WTC11 (cell line): ENCODE data around the gene KCNC2. TPM values are rescaled to one million over a fixed set of nuclear protein-coding genes. Genes with fewer than 3 reads are reported as not detected.

Experiments used
- ATAC-seq: fragments of 200-7000 bp; cut with Tn5 transposase; 2 replicates; pipeline ENCODE4 v1.10.0; 2021; ENCODE audit warnings: mild to moderate bottlenecking, moderate library complexity
- CTCF ChIA-PET: fragments of 300-600 bp; sonication (Branson Sonifier 250); formaldehyde crosslinking; loops from one replicate; lab custom pipeline; 2021; ENCODE audit warnings: antibody characterized with exemption; lab: Charles Lee
- POLR2A ChIA-PET: fragments of 350-600 bp; sonication (Branson Sonifier 250); formaldehyde crosslinking; loops from one replicate; lab custom pipeline; 2021; ENCODE audit warnings: antibody characterized with exemption; lab: Charles Lee
- DNase-seq: peaks from one replicate; pipeline ENCODE4 v3.0.0; 2021; ENCODE audit warnings: low spot score
- H3K27ac Mint-ChIP-seq: 2 replicates; pipeline ENCODE4 v1.8.0; 2021; ENCODE audit warnings: mixed read lengths
- H3K27me3 Mint-ChIP-seq: 2 replicates; pipeline ENCODE4 v1.8.0; 2021; ENCODE audit warnings: low read depth, mild to moderate bottlenecking, moderate library complexity, mixed read lengths
- H3K36me3 Mint-ChIP-seq: 2 replicates; pipeline ENCODE4 v1.8.0; 2021; ENCODE audit warnings: mixed read lengths
- H3K4me1 Mint-ChIP-seq: 2 replicates; pipeline ENCODE4 v1.8.0; 2022; ENCODE audit warnings: mixed read lengths
- H3K4me3 Mint-ChIP-seq: 2 replicates; pipeline ENCODE4 v1.8.0; 2021; ENCODE audit warnings: mild to moderate bottlenecking, moderate library complexity, mixed read lengths
- H3K9me3 Mint-ChIP-seq: 2 replicates; pipeline ENCODE4 v1.8.0; 2021; ENCODE audit warnings: mixed read lengths
- AR ChIP-seq: fragments of 250-450 bp; sonication (Bioruptor Pico); IDR thresholded peaks from 2 replicates; pipeline ENCODE4 v1.9.0; 2021; ENCODE audit warnings: mild to moderate bottlenecking
- ATF3 ChIP-seq: sonication (generic); formaldehyde crosslinking; conservative IDR thresholded peaks from 2 replicates; pipeline ENCODE4 v1.8.1; 2022; ENCODE audit warnings: mild to moderate bottlenecking, missing genetic modification reagents
- ATF6 ChIP-seq: sonication (generic); formaldehyde crosslinking; IDR thresholded peaks from 2 replicates; pipeline ENCODE4 v1.8.1; 2023; ENCODE audit warnings: mild to moderate bottlenecking, missing genetic modification reagents
- CBFB ChIP-seq: sonication (generic); formaldehyde crosslinking; IDR thresholded peaks from 2 replicates; pipeline ENCODE4 v1.8.1; 2022; ENCODE audit warnings: mild to moderate bottlenecking, low read depth, missing genetic modification reagents
- ERG ChIP-seq: fragments of 250-450 bp; sonication (Bioruptor Pico); IDR thresholded peaks from 2 replicates; pipeline ENCODE4 v1.8.0; 2021; ENCODE audit warnings: mild to moderate bottlenecking
- FOXP4 ChIP-seq: sonication (generic); formaldehyde crosslinking; IDR thresholded peaks from 2 replicates; pipeline ENCODE4 v1.8.0; 2022; ENCODE audit warnings: mild to moderate bottlenecking, missing genetic modification reagents
- GABPB1 ChIP-seq: sonication (generic); formaldehyde crosslinking; IDR thresholded peaks from 2 replicates; pipeline ENCODE4 v1.8.1; 2023; ENCODE audit warnings: mild to moderate bottlenecking, missing genetic modification reagents
- IRF1 ChIP-seq: sonication (generic); formaldehyde crosslinking; IDR thresholded peaks from 2 replicates; pipeline ENCODE4 v1.8.0; 2023; ENCODE audit warnings: missing genetic modification reagents
- NR1H2 ChIP-seq: sonication (generic); formaldehyde crosslinking; IDR thresholded peaks from 2 replicates; pipeline ENCODE4 v1.9.0; 2021; ENCODE audit warnings: mild to moderate bottlenecking, moderate library complexity, missing genetic modification reagents
- PRRX2 ChIP-seq: fragments of 250-450 bp; sonication (Bioruptor Pico); IDR thresholded peaks from 2 replicates; pipeline ENCODE4 v1.8.0; 2021; ENCODE audit warnings: mild to moderate bottlenecking
- RORB ChIP-seq: fragments of 250-450 bp; sonication (Bioruptor Pico); IDR thresholded peaks from 2 replicates; pipeline ENCODE4 v1.9.0; 2021; ENCODE audit warnings: mild to moderate bottlenecking
- STAT6 ChIP-seq: sonication (generic); formaldehyde crosslinking; conservative IDR thresholded peaks from 2 replicates; pipeline ENCODE4 v1.8.1; 2023; ENCODE audit warnings: mild to moderate bottlenecking, low read depth, missing genetic modification reagents, moderate library complexity
- TP53 ChIP-seq: sonication (generic); formaldehyde crosslinking; IDR thresholded peaks from 2 replicates; pipeline ENCODE4 v1.8.1; 2023; ENCODE audit warnings: mild to moderate bottlenecking, missing genetic modification reagents
- ZNF138 ChIP-seq: sonication (generic); formaldehyde crosslinking; conservative IDR thresholded peaks from 2 replicates; pipeline ENCODE4 v1.8.1; 2022; ENCODE audit warnings: mild to moderate bottlenecking, moderate library complexity, missing genetic modification reagents
- ZNF263 ChIP-seq: sonication (generic); formaldehyde crosslinking; IDR thresholded peaks from 2 replicates; pipeline ENCODE4 v1.8.1; 2022; ENCODE audit warnings: low read depth, mild to moderate bottlenecking, moderate library complexity, missing genetic modification reagents
- ZNF281 ChIP-seq: sonication (generic); formaldehyde crosslinking; IDR thresholded peaks from 2 replicates; pipeline ENCODE4 v1.8.0; 2023; ENCODE audit warnings: mild to moderate bottlenecking, missing genetic modification reagents
- ZNF317 ChIP-seq: sonication (generic); formaldehyde crosslinking; IDR thresholded peaks from 2 replicates; pipeline ENCODE4 v1.8.1; 2023; ENCODE audit warnings: low read depth, mild to moderate bottlenecking, moderate library complexity, missing genetic modification reagents, borderline replicate concordance
- ZNF416 ChIP-seq: fragments of 250-450 bp; sonication (Bioruptor Pico); IDR thresholded peaks from 2 replicates; pipeline ENCODE4 v1.9.0; 2021; ENCODE audit warnings: mild to moderate bottlenecking, inconsistent platforms
- total RNA-seq: library from RNA; stranded (reverse); gene quantifications from 3 replicates; pipeline ENCODE4 v1.2.3, GENCODE V29; 2021

Gene KCNC2
- total RNA-seq, 1 experiment from 2014 or later, result not detected

- TF ChIP-seq ATF6 (CRISPR knock-in tag) (no peak), ZNF317 (CRISPR knock-in tag) (no peak), RORB (CRISPR knock-in tag) (no peak), ZNF416 (CRISPR knock-in tag) (no peak), ATF3 (CRISPR knock-in tag) (no peak)
Observed at GRCh38 chr12:75129275-75129674, 80.4 kb downstream of the KCNC2 start (continued).

GRCh38 chr12:75121036-75121705 lies 88.5 kb downstream of the KCNC2 start:
- no peak overlapping the region for H3K27ac Mint-ChIP-seq
- H3K4me1 Mint-ChIP-seq, result no peaks in the 10 kb centered on the region
- H3K4me3 Mint-ChIP-seq, result no peak overlapping the region
- no peaks in the 10 kb centered on the region for H3K36me3 Mint-ChIP-seq
- no peaks in the 10 kb centered on the region for H3K27me3 Mint-ChIP-seq
- ChIA-PET POLR2A (no interaction called here), CTCF (no interaction called here)
- H3K9me3 Mint-ChIP-seq, result no peaks in the 10 kb centered on the region
- DNase-seq (no peak), ATAC-seq (no peak)
- no peak for TF ChIP-seq ZNF281 (CRISPR knock-in tag)
- TF ChIP-seq NR1H2 (CRISPR knock-in tag), result no peak
- no peak for TF ChIP-seq RORB (CRISPR knock-in tag)
- no peak for TF ChIP-seq ATF3 (CRISPR knock-in tag)
- TF ChIP-seq PRRX2 (CRISPR knock-in tag), result no peak
- no peak for TF ChIP-seq CBFB (CRISPR knock-in tag)
- no peak for TF ChIP-seq IRF1 (CRISPR knock-in tag)
- TF ChIP-seq STAT6, result no peak
- TF ChIP-seq ZNF138 (CRISPR knock-in tag), result no peak
- TF ChIP-seq ZNF263, result no peak
- no peak for TF ChIP-seq TP53 (CRISPR knock-in tag)
- no peak for TF ChIP-seq AR
- no peak for TF ChIP-seq GABPB1 (CRISPR knock-in tag)
- no peak for TF ChIP-seq ERG (CRISPR knock-in tag)
- no peak for TF ChIP-seq ZNF416 (CRISPR knock-in tag)
- no peak for TF ChIP-seq FOXP4 (CRISPR knock-in tag)
